Measurements from ENCODE around the gene C1QTNF12.

DNA sequence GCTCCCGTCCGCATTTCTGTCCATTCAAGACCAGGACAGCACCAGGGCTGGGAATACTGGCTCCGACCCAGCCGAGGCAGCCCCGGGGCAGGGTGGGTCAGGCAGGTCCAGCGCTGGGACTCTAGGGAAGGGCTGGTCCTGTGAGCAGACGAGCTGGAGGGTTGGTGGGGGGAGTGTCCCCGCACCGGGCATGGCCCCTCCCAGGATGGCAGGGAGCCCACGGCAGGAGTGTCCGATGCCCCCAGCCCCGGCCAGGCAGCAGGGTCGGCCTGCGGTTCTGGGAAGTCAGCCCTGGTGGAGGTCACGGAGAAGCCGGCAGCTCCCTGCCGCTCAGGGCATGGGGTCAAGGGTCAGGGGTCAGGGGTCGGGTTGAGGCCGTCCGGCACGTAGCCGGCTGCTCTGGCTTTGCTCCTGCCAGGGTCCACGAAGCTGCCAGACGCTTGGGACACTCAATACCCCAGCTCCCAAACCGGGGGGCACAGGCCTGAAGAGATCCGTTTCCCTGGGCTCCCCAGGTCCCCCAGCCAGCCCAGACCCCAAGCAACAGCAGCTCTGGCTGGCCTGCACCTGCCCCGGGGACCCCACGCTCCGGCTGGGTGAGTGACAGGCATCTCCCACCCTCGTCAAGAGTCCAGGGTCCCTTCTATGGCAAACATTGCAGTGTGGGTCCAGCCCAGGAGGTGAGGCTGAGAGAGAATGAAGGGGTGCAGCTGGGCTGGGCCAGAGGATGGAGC, 6.7 kb downstream of the C1QTNF12 start:
- TF ChIP-seq, protein P1, sequence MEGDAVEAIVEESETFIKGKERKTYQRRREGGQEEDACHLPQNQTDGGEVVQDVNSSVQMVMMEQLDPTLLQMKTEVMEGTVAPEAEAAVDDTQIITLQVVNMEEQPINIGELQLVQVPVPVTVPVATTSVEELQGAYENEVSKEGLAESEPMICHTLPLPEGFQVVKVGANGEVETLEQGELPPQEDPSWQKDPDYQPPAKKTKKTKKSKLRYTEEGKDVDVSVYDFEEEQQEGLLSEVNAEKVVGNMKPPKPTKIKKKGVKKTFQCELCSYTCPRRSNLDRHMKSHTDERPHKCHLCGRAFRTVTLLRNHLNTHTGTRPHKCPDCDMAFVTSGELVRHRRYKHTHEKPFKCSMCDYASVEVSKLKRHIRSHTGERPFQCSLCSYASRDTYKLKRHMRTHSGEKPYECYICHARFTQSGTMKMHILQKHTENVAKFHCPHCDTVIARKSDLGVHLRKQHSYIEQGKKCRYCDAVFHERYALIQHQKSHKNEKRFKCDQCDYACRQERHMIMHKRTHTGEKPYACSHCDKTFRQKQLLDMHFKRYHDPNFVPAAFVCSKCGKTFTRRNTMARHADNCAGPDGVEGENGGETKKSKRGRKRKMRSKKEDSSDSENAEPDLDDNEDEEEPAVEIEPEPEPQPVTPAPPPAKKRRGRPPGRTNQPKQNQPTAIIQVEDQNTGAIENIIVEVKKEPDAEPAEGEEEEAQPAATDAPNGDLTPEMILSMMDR (IDR thresholded peaks at IDR 0.05; ENCODE audit: poor library complexity), result no peak
- TF ChIP-seq EZH2phosphoT487 (IDR thresholded peaks at IDR 0.05; ENCODE audit: low read depth, severe bottlenecking, unreplicated experiment), result no peak
- TF ChIP-seq EZH2 (IDR thresholded peaks at IDR 0.05; ENCODE audit: borderline replicate concordance), result no peak
